TTC549 (cell line): ENCODE measurements around the gene FAM174C.

Source experiments
- FAIRE-seq: peaks from 2 replicates; lab custom pipeline; 2012; peaks lifted over from hg19 to GRCh38; lab: Jason Lieb, UNC

The FAM174C gene

GRCh38 chr19:1275260-1275975, at the start of gene FAM174C:
Gene FAM174C, plus strand, starts transcription at chr19:1275530. Its CDS starts 20 bp downstream, at chr19:1275550.
- FAIRE-seq = no peak

DNA sequence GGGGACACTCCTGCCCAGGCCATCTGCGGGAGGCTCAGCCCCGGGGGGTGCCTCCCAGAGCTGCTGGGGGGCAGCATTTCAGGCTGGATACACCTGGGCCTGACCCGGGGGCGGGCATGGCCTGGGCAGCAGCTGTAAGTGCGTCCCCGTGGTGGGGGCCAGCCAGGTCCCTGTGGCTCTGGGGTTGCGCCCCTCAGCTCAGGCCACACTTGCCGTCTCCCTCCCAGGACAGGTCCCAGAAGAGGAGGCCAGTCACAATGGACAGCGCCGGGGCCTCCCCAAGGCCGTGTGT, 49.2 kb upstream of the FAM174C start:
- FAIRE-seq = no peak

DNA sequence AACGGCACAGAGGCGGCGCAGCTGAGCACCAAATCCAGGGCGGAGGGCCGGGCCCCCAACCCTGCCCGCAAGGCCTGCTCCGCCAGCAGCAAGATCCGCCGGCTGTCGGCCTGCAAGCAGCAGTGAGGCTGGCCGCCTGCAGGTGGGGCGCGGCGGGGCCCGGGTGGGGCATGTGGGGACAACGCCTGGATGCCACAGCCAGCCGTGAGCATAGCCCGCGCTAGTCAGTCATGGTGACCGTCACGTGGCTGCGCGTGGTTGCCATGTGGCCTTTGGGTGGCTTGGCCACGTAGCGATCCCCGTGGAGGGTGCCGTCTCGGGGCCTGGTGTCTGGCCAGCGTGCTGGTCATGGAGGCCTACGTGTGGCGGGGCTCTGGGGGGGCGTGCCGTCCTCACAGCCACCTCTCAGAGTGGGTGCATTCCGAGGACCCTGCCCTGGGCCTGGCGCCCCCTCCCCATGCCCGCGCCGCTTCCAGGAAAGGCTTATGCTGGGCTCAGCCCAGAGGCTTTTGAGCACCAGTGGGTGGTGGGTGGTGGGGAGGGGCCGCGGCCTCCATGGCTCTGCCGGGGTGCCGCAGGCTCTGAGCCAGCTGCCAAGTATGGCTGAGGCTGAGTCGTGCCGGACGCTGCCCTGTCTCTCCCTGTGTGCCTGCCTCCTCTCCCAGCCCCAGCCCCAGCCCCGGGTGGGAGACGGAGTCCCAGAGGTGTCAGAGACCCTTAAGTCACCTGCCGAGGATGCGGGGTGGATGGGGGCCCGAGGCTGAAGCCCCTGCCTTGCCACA, 48.6 kb upstream of the FAM174C start:
- FAIRE-seq = no peak

- FAIRE-seq = no peak
These were observed 47.9 kb upstream of the FAM174C start for GRCh38 chr19:1227304-1228054.

- FAIRE-seq = no peak
These were observed 47.0 kb upstream of the FAM174C start for GRCh38 chr19:1228161-1228957.

DNA sequence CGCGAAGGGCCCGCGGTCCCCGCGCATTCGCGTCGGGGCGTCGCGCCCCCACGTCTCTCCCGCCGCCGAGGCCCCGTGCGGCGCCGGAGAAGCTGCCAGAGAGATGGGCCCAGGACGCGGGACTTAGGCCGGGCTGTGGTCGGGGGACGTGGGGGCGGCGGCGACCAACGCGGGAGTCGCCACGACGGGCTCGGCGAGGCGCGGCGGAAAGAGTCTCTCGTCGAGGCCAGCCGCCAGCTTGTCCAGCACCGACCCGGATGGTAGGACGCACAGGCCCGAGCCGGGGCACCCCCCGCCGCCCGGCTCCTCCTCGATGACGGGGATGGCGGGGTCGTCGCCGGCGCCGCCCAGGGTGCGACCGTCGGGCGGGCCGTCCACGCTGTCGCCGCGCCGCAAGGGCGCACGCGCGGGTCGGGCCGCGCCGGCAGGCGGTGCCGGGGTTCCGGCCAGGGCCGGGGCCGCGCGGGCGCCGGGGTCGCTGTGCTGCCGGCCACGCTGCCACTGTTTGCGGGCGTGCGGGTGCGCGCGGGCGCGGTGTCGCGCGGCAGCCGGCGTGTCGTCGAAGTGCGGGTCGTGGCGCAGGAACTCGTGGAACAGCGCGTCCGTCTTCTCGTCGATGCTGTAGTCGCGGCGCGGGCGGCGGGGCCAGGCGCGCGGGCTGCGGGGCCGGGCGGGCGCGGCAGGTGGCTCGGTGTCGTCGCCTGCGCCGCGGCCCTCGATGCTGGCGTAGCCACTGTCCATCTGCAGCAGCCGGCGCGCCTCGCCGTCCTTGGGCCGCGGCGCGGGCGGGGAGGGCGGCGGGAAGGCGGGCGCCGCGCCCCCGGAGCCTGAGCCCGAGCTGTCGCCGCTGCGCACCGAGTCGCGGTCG, 46.0 kb upstream of the FAM174C start:
- FAIRE-seq = no peak

DNA sequence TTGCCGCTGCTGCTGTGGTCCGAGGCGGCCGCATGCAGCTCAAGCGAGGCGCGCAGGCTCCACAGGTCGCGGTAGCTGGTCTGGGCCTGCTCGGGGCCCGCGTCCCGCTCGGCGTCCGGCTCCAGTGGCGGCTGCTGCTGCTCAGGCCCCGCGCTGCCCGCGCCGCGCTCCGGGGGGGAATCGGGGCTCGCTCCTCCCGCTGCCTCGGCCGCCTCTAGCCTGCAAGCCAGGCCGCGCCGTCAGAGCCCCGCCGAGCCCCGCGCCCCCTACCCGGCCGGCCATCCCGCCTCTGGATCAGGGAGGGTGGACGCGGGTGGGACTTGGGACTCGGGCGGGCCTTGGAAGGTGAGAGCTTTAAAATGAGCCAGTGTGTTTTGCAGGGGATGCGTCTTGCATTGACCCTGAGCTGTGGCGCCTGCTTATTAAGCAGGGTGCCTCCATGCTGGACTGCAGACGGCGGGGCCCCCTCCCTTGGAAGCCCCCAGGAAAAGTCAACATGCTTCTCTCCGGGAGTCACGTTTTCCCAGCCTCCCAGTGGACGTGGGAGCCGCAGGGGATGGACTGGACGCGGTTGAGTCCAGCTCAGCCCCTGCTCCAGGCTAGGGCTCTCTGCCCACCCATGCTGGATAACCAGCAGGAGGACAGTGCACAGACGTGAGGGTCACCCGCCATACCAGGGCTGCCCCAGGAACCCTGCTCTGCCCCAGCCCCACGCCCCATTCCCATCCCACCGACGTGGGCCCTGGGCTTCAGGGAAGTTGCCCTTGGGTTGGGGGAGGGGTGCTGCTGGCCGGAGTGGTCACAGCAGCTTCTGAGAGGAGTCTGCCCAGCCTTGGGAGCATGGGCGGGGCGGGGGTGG, 45.2 kb upstream of the FAM174C start:
- FAIRE-seq = no peak

DNA sequence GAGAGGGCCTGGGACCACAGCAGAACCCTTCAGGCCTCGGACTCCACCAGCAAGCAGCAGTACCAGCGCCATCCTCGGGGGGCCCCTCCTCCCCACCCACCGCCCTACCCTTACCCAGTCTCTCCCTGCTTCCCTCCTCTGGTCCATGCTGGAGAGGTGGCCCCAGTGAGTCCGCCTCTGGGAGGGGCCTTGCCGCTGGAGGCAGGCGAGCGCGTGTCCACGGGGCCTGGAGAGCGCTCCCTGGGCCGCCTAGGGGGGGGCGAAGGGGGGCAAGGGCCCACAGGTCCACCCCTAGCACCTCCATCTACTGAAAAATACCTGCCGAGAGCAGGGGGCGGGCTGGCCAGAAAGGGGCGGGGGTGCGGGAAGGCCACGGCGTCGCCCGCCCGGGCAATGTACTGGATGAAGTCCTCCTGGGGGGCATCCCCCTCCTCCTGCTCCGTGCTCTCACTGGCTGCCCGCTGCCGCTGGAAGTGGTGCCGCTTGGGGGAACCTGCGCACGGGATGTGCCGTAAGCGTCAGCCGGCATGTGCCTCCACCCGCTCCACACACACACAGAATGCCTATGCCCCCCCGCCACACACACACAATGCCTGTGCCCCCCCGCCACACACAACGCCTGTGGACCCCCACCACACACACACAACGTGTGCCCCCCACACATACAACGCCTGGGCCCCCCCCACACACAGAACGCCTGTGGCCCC, 44.4 kb upstream of the FAM174C start:
- FAIRE-seq = no peak

DNA sequence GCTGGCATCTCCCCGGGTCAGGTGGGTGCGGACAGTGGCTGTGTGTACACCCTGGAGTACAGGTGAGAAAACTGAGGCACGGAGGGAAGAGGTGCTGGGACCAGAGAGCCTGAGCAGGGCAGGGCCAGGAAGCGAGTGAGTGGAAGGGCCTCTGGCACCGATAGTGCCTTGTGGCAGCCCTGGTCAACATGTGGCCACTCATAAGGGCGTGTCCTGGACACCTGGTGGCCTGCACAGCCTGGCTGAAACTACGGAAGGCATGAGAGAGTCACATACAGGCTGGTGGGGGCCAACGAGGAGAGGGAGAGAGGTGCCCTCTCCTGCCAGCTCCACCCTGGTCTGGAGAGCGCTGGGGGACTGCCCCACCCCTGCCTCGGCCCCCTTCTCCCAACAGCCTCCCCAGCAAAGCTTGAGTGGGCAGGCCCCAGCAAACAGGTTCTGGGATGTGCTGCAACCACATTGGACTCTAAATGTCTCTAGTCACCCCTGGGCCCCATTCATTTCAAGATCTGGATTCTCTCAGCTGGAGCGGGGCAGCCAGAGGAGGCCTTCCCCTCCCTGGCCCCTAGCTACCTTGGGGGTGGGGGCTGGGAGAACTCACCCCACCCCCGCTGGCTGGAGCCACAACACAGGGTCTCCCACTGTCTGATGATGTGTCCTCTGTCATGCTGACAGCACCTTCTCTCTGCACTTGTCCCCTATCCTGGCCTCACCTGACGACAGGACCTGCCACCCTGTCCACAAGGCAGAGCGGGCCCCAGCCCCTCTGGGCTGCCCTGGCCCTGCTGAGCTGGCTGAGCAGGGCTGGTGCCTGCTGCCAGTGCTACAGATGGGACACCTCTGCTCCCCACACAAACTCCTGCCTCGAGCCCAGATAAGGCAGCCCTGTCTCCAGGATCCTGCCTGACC, 43.3 kb upstream of the FAM174C start:
- FAIRE-seq = no peak

GRCh38 chr19:1232652-1233072, 42.7 kb upstream of the FAM174C start:
- FAIRE-seq = no peak

DNA sequence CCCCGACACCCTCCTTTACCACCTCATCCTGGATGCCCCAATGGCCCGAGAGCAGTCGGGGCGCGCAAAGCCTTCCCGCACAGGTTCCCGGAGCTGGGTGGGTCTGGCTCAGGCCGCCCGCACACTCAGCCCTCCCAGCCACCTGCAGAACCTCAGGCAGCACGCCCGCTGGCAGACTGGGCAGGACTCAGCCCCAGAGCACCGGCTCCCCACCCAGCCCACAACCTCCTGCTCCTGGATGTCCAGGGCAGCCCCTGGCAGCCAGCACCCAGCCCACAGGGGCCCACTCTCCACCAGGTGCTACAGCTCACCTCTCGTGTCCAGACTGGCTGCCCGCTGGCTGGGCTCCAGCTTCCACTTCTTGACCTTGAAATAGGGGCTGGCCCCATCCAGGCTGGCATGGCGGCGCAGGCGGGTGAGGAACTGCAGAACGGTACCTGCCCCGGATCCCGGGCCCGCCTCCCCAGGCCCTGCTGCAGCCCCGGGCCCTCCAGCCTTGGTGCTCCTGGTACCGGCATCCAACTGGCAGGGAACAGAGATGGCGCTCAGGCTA, 42.1 kb upstream of the FAM174C start:
- no peak for FAIRE-seq

GRCh38 chr19:1234051-1234954, 41.0 kb upstream of the FAM174C start:
- no peak for FAIRE-seq

DNA sequence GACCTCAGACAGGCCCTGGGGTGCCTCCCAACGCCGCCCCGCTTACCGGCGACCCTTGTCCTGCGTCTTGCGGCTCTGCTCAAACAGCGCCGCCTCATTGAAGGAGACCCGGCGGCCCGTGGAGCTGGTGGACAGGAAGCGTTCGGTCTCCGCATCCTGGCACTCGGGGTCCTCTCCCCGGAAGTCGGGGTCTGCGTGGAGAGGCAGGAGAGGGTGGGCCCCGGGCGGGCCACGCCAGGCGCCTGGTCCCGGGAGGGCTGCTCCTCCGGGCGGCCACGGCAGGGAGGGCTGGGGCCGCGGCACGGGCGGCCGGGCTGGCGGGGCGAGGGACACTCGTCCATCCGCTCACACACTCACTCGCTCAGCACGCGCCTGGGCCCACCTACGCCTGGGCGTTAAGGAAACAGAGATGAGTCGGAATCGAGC, 40.4 kb upstream of the FAM174C start:
- FAIRE-seq = no peak

- no peak for FAIRE-seq
These were observed 39.4 kb upstream of the FAM174C start for GRCh38 chr19:1235625-1236538.

DNA sequence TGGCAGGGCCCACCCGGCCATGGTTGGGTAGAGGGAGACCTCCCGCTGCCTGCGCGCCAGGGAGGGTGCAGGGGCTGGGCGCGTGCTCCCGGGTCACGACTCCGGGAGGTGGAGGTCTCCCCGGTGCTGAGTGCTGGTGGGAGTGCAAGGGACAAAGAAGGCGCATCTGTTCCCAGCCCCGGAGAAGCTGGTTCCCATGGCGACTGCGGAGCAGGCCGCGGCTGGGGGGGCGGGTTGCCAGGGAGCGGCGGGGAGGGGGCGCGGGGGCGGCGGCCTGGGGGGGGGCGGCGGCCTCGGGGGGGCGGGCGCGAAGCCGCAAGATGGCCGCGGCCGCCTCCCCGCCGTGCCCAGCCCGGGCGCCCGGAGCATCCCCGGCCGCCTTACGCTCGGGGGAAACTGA, 38.8 kb upstream of the FAM174C start:
- no peak for FAIRE-seq

DNA sequence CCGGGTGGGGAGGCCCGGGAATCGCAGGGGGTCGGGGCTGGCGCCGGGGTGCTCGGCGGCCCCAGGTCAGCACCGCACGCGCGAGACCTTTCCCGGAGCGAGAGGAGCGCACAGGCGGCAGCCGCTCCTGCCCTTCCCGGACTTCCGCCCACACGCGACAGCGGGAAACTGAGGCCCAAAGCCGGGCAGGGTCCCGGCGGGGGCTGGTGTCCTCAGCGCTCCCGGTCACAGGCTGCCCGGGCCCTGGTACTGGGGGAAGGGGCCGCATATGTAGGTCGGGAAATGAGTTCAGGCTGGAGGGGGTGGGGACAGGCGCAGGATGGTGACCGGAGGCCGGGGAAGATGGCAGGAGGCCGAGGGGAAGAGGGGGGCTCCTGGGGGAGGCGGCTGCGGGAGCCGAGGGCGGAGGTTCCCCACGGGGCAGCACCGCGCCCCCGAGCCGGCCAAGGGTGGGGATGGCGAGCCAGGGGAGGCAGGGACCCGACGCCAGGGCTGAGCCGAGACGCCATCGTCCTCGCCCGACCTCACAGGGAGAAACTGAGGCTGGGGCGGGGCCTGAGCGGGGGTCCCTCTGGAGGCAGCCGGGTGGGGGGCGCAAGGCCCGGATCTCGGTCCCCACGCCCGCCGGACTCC, 38.2 kb upstream of the FAM174C start:
- no peak for FAIRE-seq
